Astrocyte of the spinal cord (primary cell): Measurements from ENCODE around the gene SH3RF3.
"Not testable (repeated sequence)": the region's sequence is repeated elsewhere in the genome, so short reads cannot be mapped to it uniquely, and the experiment has no call there.

Experiments
- DNase-seq: peaks from one replicate; pipeline ENCODE4 v3.0.0; 2011; ENCODE audit warnings: low read depth, low spot score
- H3K4me3 ChIP-seq: 2 replicates; pipeline ENCODE4 v1.5.1; 2011; ENCODE audit warnings: low read depth, mild to moderate bottlenecking, low read length, moderate library complexity
- CTCF ChIP-seq: IDR thresholded peaks from 2 replicates; pipeline ENCODE4 v1.5.1; 2012; ENCODE audit warnings: low read depth, mild to moderate bottlenecking, low read length, inconsistent platforms
- in situ Hi-C: cut with HindIII; loops from 2 replicates; pipeline ENCODE4 v1.10.0; 2017; ENCODE audit warnings: low sequenced_read_pairs

Gene SH3RF3

GRCh38 chr2:109159096-109159495 lies 30.1 kb downstream of the SH3RF3 start:
- in situ Hi-C loops, result no loop called here
- no peak for DNase-seq
- no peak overlapping the region for H3K4me3 ChIP-seq
- TF ChIP-seq CTCF, result no peak

- in situ Hi-C loops, result no loop called here
Observed at GRCh38 chr2:109160714-109161440, 31.9 kb downstream of the SH3RF3 start.

GRCh38 chr2:109162367-109162766 lies 33.4 kb downstream of the SH3RF3 start:
- DNase-seq, in situ Hi-C loops, H3K4me3 ChIP-seq: not testable (repeated sequence)

More at GRCh38 chr2:109160714-109161440, 31.9 kb downstream of the SH3RF3 start:
- no peak for DNase-seq
- TF ChIP-seq CTCF, result no peak
- no peak overlapping the region for H3K4me3 ChIP-seq

GRCh38 chr2:109162999-109163398 lies 34.0 kb downstream of the SH3RF3 start:
- no peak for TF ChIP-seq CTCF
- no peak overlapping the region for H3K4me3 ChIP-seq
- peak; percentile 79 for DNase-seq
- in situ Hi-C loops, result no loop called here

- no peak for TF ChIP-seq CTCF
- no peak overlapping the region for H3K4me3 ChIP-seq
- in situ Hi-C loops, result no loop called here
- no peak for DNase-seq
Observed at GRCh38 chr2:109164311-109164710, 35.3 kb downstream of the SH3RF3 start.

- no peak for TF ChIP-seq CTCF
- DNase-seq, result peak; percentile 74
- no peak overlapping the region for H3K4me3 ChIP-seq
- in situ Hi-C loops, result no loop called here
Observed at GRCh38 chr2:109164739-109165221, 35.8 kb downstream of the SH3RF3 start.

GRCh38 chr2:109166811-109167210 lies 37.8 kb downstream of the SH3RF3 start:
- TF ChIP-seq CTCF, result no peak
- in situ Hi-C loops, result no loop called here
- peak; percentile 42 for DNase-seq
- H3K4me3 ChIP-seq, result no peak overlapping the region
